Fibroblast of lung (primary cell): ENCODE results near the gene PRKAR1B. TPM values are rescaled to one million over a fixed set of nuclear protein-coding genes. Genes with fewer than 3 reads are reported as not detected.

ENCODE experiments used
- DNase-seq, 2 donors: peaks; one replicate each; pipeline versions ENCODE4 v3.0.0 to v3.0.0-alpha.2; 2010; ENCODE audit warnings: low read depth in 2 of 2
- H2AFZ ChIP-seq: 2 replicates; pipeline ENCODE4 v1.5.1; 2012; ENCODE audit warnings: low read length, control low read depth, inconsistent platforms
- H3K27ac ChIP-seq: 2 replicates; pipeline ENCODE4 v1.5.1; 2011; ENCODE audit warnings: low read length, control low read depth; ENCODE audit not compliant: insufficient read depth
- H3K27me3 ChIP-seq: 2 replicates; pipeline ENCODE4 v1.5.1; 2011; ENCODE audit warnings: mild to moderate bottlenecking, low read length; ENCODE audit not compliant: control insufficient read depth, insufficient read depth
- H3K36me3 ChIP-seq: 2 replicates; pipeline ENCODE4 v1.5.1; 2011; ENCODE audit warnings: low read length; ENCODE audit not compliant: control insufficient read depth, insufficient read depth
- H3K4me1 ChIP-seq: 2 replicates; pipeline ENCODE4 v1.5.1; 2011; ENCODE audit warnings: low read length; ENCODE audit not compliant: control insufficient read depth, insufficient read depth; ENCODE audit errors: extremely low read depth
- H3K4me2 ChIP-seq: 2 replicates; pipeline ENCODE4 v1.5.1; 2011; ENCODE audit warnings: low read length, control low read depth; ENCODE audit not compliant: insufficient read depth; ENCODE audit errors: extremely low read depth
- H3K4me3 ChIP-seq, 4 experiments: fragments of 200-600 bp in 1 of 4; sonication (generic) in 1 of 4; replicated peaks in 1 of 4; 2 replicates each; pipeline ENCODE4 v1.5.1; 2011 to 2016; ENCODE audit warnings: low read length in 4 of 4, low read depth in 3 of 4, mild to moderate bottlenecking in 3 of 4, control low read depth in 2 of 4, inconsistent platforms in 1 of 4, mixed read lengths in 1 of 4; ENCODE audit not compliant: insufficient read depth in 1 of 4; ENCODE audit errors: control extremely low read depth in 1 of 4
- H3K79me2 ChIP-seq: 2 replicates; pipeline ENCODE4 v1.5.1; 2012; ENCODE audit warnings: mild to moderate bottlenecking, low read length, inconsistent platforms; ENCODE audit not compliant: control insufficient read depth, insufficient read depth
- H3K9ac ChIP-seq: 2 replicates; pipeline ENCODE4 v1.5.1; 2011; ENCODE audit warnings: mild to moderate bottlenecking, low read length, control low read depth; ENCODE audit not compliant: insufficient read depth
- H3K9me3 ChIP-seq: 2 replicates; pipeline ENCODE4 v1.5.1; 2012; ENCODE audit warnings: low read depth, low read length; ENCODE audit not compliant: control insufficient read depth, insufficient read depth
- H4K20me1 ChIP-seq: 2 replicates; pipeline ENCODE4 v1.5.1; 2011; ENCODE audit warnings: low read length; ENCODE audit not compliant: control insufficient read depth, insufficient read depth; ENCODE audit errors: extremely low read depth
- EZH2 ChIP-seq: IDR thresholded peaks from 2 replicates; pipeline ENCODE4 v1.5.1; 2012; ENCODE audit warnings: low read length, control low read depth, mild to moderate bottlenecking; ENCODE audit errors: missing control alignments
- polyA plus RNA-seq, 2 donors: library from polyadenylated mRNA; depleted of rRNA in 1 of 2; stranded (reverse) in 1 of 2; unstranded in 1 of 2; fragments of >200 nt; gene quantifications; 2 replicates each; pipeline ENCODE4 v1.2.1, GENCODE V29; 2011 to 2012; ENCODE audit warnings: missing spikeins in 1 of 2
- total RNA-seq: library from RNA; depleted of rRNA; stranded (reverse); fragments of >200 nt; gene quantifications from 2 replicates; pipeline ENCODE4 v1.2.1, GENCODE V29; 2014
- TF ChIP-seq, protein P1 (sequence below), 2 donors: IDR thresholded peaks in 1 of 2; conservative IDR thresholded peaks in 1 of 2; 1 replicate in 1 of 2; 2 replicates in 1 of 2; pipeline ENCODE4 v1.5.1; 2011 to 2012; ENCODE audit warnings: low read length in 2 of 2, control low read depth in 1 of 2, inconsistent platforms in 1 of 2, low read depth in 1 of 2, mild to moderate bottlenecking in 1 of 2

PRKAR1B gene
- total and polyA plus RNA-seq, 2 donors (not counting 1 experiment from before 2014, with no cell fraction given): 12.7 to 14.5 TPM

GRCh38 chr7:739983-740942, 13.2 kb upstream of the PRKAR1B start:
- no peaks in the 10 kb centered on the region for H3K27me3 ChIP-seq
- no peak for TF ChIP-seq EZH2
- TF ChIP-seq, protein P1, sequence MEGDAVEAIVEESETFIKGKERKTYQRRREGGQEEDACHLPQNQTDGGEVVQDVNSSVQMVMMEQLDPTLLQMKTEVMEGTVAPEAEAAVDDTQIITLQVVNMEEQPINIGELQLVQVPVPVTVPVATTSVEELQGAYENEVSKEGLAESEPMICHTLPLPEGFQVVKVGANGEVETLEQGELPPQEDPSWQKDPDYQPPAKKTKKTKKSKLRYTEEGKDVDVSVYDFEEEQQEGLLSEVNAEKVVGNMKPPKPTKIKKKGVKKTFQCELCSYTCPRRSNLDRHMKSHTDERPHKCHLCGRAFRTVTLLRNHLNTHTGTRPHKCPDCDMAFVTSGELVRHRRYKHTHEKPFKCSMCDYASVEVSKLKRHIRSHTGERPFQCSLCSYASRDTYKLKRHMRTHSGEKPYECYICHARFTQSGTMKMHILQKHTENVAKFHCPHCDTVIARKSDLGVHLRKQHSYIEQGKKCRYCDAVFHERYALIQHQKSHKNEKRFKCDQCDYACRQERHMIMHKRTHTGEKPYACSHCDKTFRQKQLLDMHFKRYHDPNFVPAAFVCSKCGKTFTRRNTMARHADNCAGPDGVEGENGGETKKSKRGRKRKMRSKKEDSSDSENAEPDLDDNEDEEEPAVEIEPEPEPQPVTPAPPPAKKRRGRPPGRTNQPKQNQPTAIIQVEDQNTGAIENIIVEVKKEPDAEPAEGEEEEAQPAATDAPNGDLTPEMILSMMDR (conservative IDR thresholded peaks at IDR 0.05 in 1 of 2, IDR thresholded peaks at IDR 0.05 in 1 of 2; ENCODE audit: low read depth in 1 of 2, low read length in 2 of 2): no peak
- H3K9ac ChIP-seq: no peak overlapping the region
- no peaks in the 10 kb centered on the region for H3K9me3 ChIP-seq
- H3K27ac ChIP-seq: no peak overlapping the region
- no peaks in the 10 kb centered on the region for H4K20me1 ChIP-seq
- no peak overlapping the region for H3K4me2 ChIP-seq
- no peak overlapping the region for H2AFZ ChIP-seq
- peaks cover 6% of the 10 kb centered on the region for H3K79me2 ChIP-seq
- no peak overlapping the region for H3K4me3 ChIP-seq
- peaks cover 4% of the 10 kb centered on the region for H3K36me3 ChIP-seq
- DNase-seq: no peak
- H3K4me1 ChIP-seq: no peaks in the 10 kb centered on the region

DNA sequence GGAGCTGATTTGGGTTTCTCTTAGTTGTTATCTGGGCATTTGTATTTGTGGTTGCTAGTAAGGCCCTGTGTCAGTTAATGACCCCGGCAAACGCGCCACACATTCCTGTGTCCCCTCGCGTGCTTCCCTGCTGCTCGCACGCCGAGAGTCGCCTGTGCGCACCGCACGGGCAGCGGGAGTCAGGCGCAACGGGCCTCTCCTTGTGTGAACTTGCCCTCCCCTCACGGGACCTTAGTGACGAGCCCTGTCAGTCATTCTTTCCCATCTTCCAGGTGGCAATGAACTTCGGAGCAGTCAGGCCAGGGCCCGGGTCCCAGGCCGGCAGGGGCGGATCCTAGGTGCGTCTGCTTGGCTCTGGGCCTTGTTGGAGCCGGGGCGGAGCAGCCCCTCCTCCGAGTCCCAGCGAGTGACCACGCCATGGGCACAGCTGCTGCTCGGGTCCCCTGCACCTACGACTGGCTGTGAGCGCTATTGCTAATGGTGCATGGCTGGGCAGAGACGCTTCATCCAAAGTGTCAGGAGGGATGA, 12.4 kb upstream of the PRKAR1B start:
- H3K4me2 ChIP-seq: no peak overlapping the region
- no peak overlapping the region for H3K27ac ChIP-seq
- no peaks in the 10 kb centered on the region for H3K9me3 ChIP-seq
- peaks cover 13% of the 10 kb centered on the region for H3K79me2 ChIP-seq
- H4K20me1 ChIP-seq: no peaks in the 10 kb centered on the region
- no peaks in the 10 kb centered on the region for H3K4me1 ChIP-seq
- no peak overlapping the region for H2AFZ ChIP-seq
- TF ChIP-seq, protein P1 (conservative IDR thresholded peaks at IDR 0.05 in 1 of 2, IDR thresholded peaks at IDR 0.05 in 1 of 2; ENCODE audit: low read depth in 1 of 2, low read length in 2 of 2): no peak
- TF ChIP-seq EZH2: no peak
- no peak overlapping the region for H3K9ac ChIP-seq
- no peaks in the 10 kb centered on the region for H3K27me3 ChIP-seq
- H3K36me3 ChIP-seq: peaks cover 3% of the 10 kb centered on the region
- no peak for DNase-seq
- no peak overlapping the region for H3K4me3 ChIP-seq

- Histone ChIP-seq H3K9me3 (no peaks in the 10 kb centered on the region), H3K79me2 (peaks cover 18% of the 10 kb centered on the region), H3K27me3 (no peaks in the 10 kb centered on the region), H3K4me3 (no peak overlapping the region), H3K36me3 (peaks cover 3% of the 10 kb centered on the region), H4K20me1 (no peaks in the 10 kb centered on the region), H3K4me1 (no peaks in the 10 kb centered on the region), H2AFZ (no peak overlapping the region), H3K4me2 (no peak overlapping the region), H3K27ac (no peak overlapping the region), H3K9ac (no peak overlapping the region)
- DNase-seq: no peak
- TF ChIP-seq EZH2: no peak
- TF ChIP-seq, protein P1 (conservative IDR thresholded peaks at IDR 0.05 in 1 of 2, IDR thresholded peaks at IDR 0.05 in 1 of 2; ENCODE audit: low read depth in 1 of 2, low read length in 2 of 2): no peak
Observed at GRCh38 chr7:738723-739454, 11.8 kb upstream of the PRKAR1B start.
